GM21786 (cell line): ENCODE data around the gene CCDC12.

Experiments
- ATAC-seq: cut with Tn5 transposase; IDR thresholded peaks from one replicate; pipeline ENCODE4 v1.9.1; 2021; ENCODE audit not compliant: unreplicated experiment

CCDC12 gene

GRCh38 chr3:46878781-46879436 is 97.6 kb downstream of the CCDC12 start:
- ATAC-seq = peak; percentile 65

GRCh38 chr3:46877406-46878125 is 99.0 kb downstream of the CCDC12 start, which contains the start of gene PTH1R:
PTH1R (plus strand) TSS chr3:46877721; CDS start chr3:46883560, 5,839 bp downstream.
- ATAC-seq = no peak

- ATAC-seq = no peak
Observed at GRCh38 chr3:46876313-46877300, 99.9 kb downstream of the CCDC12 start.

- no peak for ATAC-seq
Observed at GRCh38 chr3:46875560-46875959, 101.0 kb downstream of the CCDC12 start.

- no peak for ATAC-seq
Observed at GRCh38 chr3:46874430-46874829, 102.1 kb downstream of the CCDC12 start.

- no peak for ATAC-seq
Observed at GRCh38 chr3:46873521-46873920, 103.0 kb downstream of the CCDC12 start.
